Skeletal muscle tissue (tissue), 4 donors: ENCODE measurements around the gene TENM4. TPM values are rescaled to one million over a fixed set of nuclear protein-coding genes. Genes with fewer than 3 reads are reported as not detected.

Experiments
- H3K27ac ChIP-seq: one replicate; pipeline ENCODE4 v1.7.0; 2013; ENCODE audit warnings: mild to moderate bottlenecking, low read depth, low read length, inconsistent platforms
- H3K27me3 ChIP-seq, 3 donors: one replicate each; pipeline ENCODE4 v1.7.0; 2013; ENCODE audit warnings: low read length in 3 of 3; ENCODE audit not compliant: control insufficient read depth in 3 of 3, insufficient read depth in 3 of 3
- H3K36me3 ChIP-seq, 3 donors: one replicate each; pipeline ENCODE4 v1.7.0; 2013; ENCODE audit warnings: low read length in 3 of 3; ENCODE audit not compliant: control insufficient read depth in 3 of 3, insufficient read depth in 3 of 3
- H3K4me1 ChIP-seq, 3 donors: one replicate each; pipeline ENCODE4 v1.7.0; 2013; ENCODE audit warnings: low read length in 3 of 3, mild to moderate bottlenecking in 3 of 3; ENCODE audit not compliant: control insufficient read depth in 3 of 3, insufficient read depth in 3 of 3
- H3K4me3 ChIP-seq, 3 donors: one replicate each; pipeline ENCODE4 v1.7.0; 2013; ENCODE audit warnings: low read length in 3 of 3
- H3K9ac ChIP-seq, 3 donors: one replicate each; pipeline ENCODE4 v1.7.0; 2013; ENCODE audit warnings: low read length in 3 of 3, mild to moderate bottlenecking in 3 of 3, moderate library complexity in 2 of 3, low read depth in 1 of 3
- H3K9me3 ChIP-seq, 3 donors: one replicate each; pipeline ENCODE4 v1.7.0; 2013; ENCODE audit warnings: low read length in 3 of 3; ENCODE audit not compliant: control insufficient read depth in 3 of 3
- total RNA-seq: library from RNA; depleted of rRNA; stranded (reverse); fragments of >200 nt; gene quantifications from one replicate; pipeline ENCODE4 v1.2.3, GENCODE V29; 2014
- donor health status: Osteomylitis.

Gene TENM4
- total RNA-seq, 1 donor from 2014 or later = 18.3 TPM

DNA sequence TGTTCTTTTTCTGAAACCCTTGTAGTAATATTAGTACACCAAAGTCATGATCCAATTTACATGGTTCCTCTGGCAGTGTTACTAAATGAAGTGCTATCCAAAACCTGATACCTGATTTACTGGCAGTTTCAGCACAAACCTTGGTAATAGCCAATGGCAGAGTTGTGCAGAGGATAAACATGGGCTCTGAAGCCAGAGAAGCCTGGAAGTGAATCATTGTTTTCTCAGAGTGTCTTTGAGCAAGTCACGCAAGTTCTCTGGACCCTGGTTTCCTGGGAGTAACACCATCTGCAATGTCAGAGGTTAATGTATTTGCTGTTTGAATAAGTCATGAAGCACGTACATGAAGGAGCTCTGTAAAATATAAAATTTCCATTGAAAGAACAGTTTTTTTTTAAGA, 643.9 kb downstream of the TENM4 start:
- Histone ChIP-seq H3K36me3 (no peaks in the 10 kb centered on the region), H3K27me3 (no peaks in the 10 kb centered on the region), H3K4me3 (no peak overlapping the region), H3K27ac (no peak overlapping the region), H3K4me1 (peaks cover 16 to 17% (median 17%) of the 10 kb centered on the region in 3 donors), H3K9ac (no peak overlapping the region), H3K9me3 (no peaks in the 10 kb centered on the region)

DNA sequence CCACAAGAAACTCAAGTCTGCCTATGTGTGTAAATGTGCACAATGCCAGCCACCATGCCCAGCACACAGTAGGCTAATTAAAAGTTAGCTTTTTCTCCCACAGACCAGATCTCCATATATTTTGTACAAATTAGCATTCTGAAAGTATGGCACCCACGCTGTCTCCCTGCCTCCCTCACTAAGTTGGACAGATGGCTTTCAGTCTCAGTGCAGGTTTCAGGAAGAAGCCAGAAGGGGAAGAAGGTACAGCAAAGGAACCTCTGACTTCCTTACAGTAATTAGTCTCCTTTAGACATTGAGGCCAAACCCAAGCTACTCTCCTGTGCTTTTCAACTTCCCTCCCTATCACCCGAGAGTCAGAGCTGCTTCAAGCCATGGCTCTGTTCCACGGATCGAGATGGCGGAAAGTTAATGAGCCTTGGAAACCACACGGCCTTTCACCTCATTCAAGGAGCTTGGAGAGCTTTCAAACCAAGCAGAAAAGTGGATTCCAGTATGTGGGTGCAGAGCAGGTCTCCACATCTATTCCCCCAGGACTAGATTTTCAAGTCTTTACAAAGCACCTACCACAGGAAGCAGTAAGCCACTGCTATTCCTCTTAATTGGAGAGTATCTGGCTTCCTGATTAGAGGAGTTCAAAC, 645.1 kb downstream of the TENM4 start:
- Histone ChIP-seq H3K27me3 (no peaks in the 10 kb centered on the region), H3K4me1 (peaks cover 5 to 8% (median 6%) of the 10 kb centered on the region in 3 donors), H3K9ac (no peak overlapping the region)

DNA sequence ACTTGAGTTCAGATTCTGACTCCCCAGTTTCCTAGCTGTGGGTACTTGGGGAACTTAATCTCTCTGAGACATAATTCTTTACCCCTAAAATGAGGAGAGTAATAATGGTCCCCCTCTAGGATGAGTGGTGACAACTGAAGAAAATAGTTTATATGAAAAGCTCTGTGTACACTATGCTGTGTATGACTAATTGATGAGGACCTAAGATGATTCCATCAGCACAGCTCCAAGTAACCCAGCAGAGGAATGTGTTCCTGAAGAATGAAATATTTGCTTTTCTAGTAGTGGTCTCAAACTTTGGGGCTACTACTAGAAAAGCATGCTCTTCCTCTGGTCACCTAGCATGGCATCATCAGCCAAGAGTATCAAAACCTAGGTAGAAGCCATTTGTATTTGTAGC, 648.9 kb downstream of the TENM4 start:
- Histone ChIP-seq H3K27ac (no peak overlapping the region), H3K4me1 (no peaks in the 10 kb centered on the region), H3K9me3 (no peaks in the 10 kb centered on the region), H3K4me3 (no peak overlapping the region), H3K9ac (no peak overlapping the region), H3K27me3 (no peaks in the 10 kb centered on the region), H3K36me3 (no peaks in the 10 kb centered on the region)

More for the DNA sequence above, 645.1 kb downstream of the TENM4 start:
- no peak overlapping the region for H3K4me3 ChIP-seq
- no peaks in the 10 kb centered on the region for H3K36me3 ChIP-seq
- no peaks in the 10 kb centered on the region for H3K9me3 ChIP-seq
- H3K27ac ChIP-seq = no peak overlapping the region

DNA sequence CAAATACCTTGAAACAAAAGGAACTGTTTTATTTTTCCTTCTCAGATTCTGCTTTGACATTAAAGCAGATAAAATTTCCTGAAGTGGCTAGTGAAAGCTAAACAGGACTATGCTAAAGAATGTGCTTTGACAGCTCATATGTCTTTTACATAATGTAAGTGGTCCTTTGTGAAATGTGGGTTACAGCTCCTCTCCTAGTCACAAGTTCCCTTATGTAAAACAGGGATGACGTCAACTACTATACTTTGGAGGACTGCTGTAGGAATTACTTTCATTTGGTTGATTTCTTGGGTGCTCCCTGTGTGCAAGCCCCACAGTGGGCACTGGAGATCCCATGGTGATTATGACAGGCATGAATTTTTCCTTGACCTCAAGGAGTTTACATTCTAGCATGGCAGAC, 649.6 kb downstream of the TENM4 start:
- Histone ChIP-seq H3K4me1 (no peaks in the 10 kb centered on the region), H3K27ac (no peak overlapping the region), H3K4me3 (no peak overlapping the region), H3K9me3 (no peaks in the 10 kb centered on the region), H3K36me3 (no peaks in the 10 kb centered on the region), H3K27me3 (no peaks in the 10 kb centered on the region), H3K9ac (no peak overlapping the region)

DNA sequence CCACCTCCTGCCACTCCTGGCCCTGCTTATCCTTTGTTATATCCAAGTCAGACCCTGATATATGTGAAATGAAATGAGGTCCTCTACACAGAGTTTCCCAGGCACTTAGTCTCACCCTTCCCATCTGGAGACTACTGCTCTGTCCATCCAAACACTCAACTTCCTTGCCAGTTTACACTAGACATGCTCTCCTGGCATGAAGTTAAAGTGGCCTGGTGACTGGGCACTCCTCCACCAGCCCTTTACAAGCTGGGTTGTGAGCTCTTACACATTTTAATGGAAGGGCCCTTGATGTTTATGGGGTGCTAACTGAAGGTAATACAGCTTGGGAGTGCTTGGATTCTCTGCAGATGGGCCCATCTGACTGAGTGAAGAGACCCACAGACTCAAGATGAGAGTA, 650.0 kb downstream of the TENM4 start:
- Histone ChIP-seq H3K9ac (no peak overlapping the region), H3K36me3 (no peaks in the 10 kb centered on the region), H3K4me3 (no peak overlapping the region), H3K9me3 (no peaks in the 10 kb centered on the region), H3K27ac (no peak overlapping the region), H3K4me1 (no peaks in the 10 kb centered on the region), H3K27me3 (no peaks in the 10 kb centered on the region)

DNA sequence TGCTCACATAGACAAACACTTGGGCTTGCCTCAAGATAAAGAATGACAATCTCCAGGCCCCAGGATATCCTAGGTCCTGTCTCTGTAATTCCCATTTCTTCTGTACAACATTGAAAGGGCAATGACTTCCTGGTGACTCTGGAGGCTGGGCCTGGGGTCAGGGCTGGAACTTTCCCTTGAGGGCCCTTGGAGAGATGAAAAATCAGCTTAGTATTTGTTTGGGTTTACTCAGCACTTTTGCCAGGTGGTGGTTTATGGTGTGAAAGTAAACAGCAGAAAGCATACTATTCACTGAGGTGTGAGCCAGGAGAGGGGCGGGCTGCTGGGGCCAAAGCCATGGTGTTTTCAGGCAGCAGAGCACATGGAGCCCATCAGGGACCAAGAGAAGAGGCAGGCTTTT, 651.5 kb downstream of the TENM4 start:
- Histone ChIP-seq H3K9ac (no peak overlapping the region), H3K4me1 (no peaks in the 10 kb centered on the region), H3K36me3 (no peaks in the 10 kb centered on the region), H3K4me3 (no peak overlapping the region), H3K27me3 (no peaks in the 10 kb centered on the region), H3K27ac (no peak overlapping the region), H3K9me3 (no peaks in the 10 kb centered on the region)

DNA sequence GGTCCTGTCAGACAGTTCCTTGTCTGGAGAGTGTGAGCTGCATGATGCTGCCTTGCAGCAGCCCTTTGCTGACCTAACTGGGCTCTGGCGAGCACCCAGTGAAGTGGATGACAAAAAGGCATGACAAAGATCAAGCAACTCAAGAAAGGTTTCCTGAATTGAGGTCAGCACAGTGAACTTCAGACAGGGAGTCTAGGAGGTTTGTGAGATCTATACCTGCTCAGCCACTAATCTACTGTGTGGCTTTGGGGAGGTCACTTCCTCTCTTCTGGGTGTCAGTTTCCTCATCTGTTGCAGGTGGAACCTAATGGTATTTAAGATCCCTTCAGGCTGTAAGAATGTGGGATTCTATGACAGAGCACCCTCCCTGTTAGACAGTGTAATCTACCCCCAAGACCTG, 652.3 kb downstream of the TENM4 start:
- H3K9ac ChIP-seq = no peak overlapping the region
- H3K4me1 ChIP-seq = no peaks in the 10 kb centered on the region
- H3K9me3 ChIP-seq = no peaks in the 10 kb centered on the region
- no peak overlapping the region for H3K27ac ChIP-seq
- H3K27me3 ChIP-seq = no peaks in the 10 kb centered on the region
- H3K36me3 ChIP-seq = no peaks in the 10 kb centered on the region
- H3K4me3 ChIP-seq = no peak overlapping the region

DNA sequence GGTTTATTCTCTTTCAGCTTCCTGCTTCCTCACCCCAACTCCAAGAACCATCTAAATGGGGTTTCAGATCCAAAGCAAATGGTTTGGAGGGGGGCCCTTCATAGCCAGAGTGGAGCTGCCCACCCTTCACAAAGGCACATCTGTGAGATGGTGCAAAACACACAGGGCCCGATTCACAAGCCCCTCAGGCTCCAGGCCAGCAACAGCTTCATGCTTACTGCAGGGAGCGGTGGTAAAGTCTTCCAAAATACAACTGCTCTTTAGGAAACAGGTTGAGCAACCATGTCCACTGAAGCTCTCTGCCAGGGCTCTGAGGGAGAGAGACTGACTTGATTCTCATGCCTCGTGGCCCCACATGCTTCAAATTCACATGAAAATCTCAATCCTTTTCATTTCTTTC, 653.1 kb downstream of the TENM4 start:
- Histone ChIP-seq H3K4me3 (no peak overlapping the region), H3K9ac (no peak overlapping the region), H3K36me3 (no peaks in the 10 kb centered on the region), H3K27me3 (no peaks in the 10 kb centered on the region), H3K9me3 (no peaks in the 10 kb centered on the region), H3K27ac (no peak overlapping the region), H3K4me1 (no peaks in the 10 kb centered on the region)

DNA sequence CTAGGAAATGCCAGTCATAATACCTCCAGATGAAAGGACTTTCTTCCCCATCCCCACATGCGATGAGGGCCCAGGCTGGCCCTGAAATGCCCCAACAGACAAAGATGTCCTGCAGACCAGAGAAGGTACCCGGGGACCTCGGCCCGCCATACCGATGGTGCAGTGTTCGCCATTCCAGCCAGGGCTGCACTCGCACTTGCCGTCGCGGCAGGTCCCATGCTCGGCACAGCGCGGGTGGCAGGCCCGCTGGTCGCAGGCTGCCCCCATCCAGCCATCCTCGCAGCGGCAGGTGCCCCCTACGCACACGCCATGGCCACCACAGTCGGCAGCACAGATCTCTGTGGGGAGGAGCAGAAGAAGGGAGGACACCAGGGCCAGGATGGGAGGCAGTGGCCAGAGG, 654.1 kb downstream of the TENM4 start:
- no peaks in the 10 kb centered on the region for H3K36me3 ChIP-seq
- no peak overlapping the region for H3K9ac ChIP-seq
- H3K4me1 ChIP-seq = no peaks in the 10 kb centered on the region
- no peaks in the 10 kb centered on the region for H3K9me3 ChIP-seq
- H3K27me3 ChIP-seq = no peaks in the 10 kb centered on the region
- no peak overlapping the region for H3K4me3 ChIP-seq
- H3K27ac ChIP-seq = no peak overlapping the region

DNA sequence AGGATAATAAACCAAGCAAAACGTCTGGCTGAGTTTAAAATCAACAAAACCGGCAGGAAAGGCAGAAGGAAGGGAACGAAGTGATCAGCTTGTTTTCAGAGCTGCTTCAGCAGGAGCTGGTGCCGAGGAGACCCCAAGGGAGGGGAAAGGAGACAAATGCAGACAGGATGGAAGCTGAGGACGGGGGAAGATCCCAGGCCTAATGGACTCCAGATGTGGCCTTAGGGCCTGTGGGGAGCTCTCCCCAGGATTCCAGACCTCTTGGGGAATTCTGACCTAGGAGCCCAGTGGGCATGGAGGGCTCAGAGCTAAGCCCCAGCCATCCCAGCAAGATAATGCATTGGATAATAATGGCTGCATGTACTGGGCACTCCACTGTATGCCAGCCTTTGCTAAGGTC, 654.7 kb downstream of the TENM4 start:
- no peak overlapping the region for H3K9ac ChIP-seq
- H3K27ac ChIP-seq = no peak overlapping the region
- no peaks in the 10 kb centered on the region for H3K4me1 ChIP-seq
- H3K27me3 ChIP-seq = no peaks in the 10 kb centered on the region
- H3K4me3 ChIP-seq = no peak overlapping the region
- H3K9me3 ChIP-seq = no peaks in the 10 kb centered on the region
- no peaks in the 10 kb centered on the region for H3K36me3 ChIP-seq
